GM12864 (cell line): ENCODE measurements around the gene CGB1.

Source experiments
- DNase-seq: peaks from one replicate; pipeline ENCODE4 v3.0.0-alpha.2; 2011; ENCODE audit warnings: low read depth
- H3K4me3 ChIP-seq: 2 replicates; pipeline ENCODE4 v1.5.1; 2011; ENCODE audit warnings: mild to moderate bottlenecking, low read depth, low read length, control low read depth
- CTCF ChIP-seq: IDR thresholded peaks from 2 replicates; pipeline ENCODE4 v1.5.1; 2011; ENCODE audit warnings: low read depth, mild to moderate bottlenecking, moderate library complexity, low read length, control low read depth, inconsistent platforms; ENCODE audit errors: missing control alignments

CGB1 gene

DNA sequence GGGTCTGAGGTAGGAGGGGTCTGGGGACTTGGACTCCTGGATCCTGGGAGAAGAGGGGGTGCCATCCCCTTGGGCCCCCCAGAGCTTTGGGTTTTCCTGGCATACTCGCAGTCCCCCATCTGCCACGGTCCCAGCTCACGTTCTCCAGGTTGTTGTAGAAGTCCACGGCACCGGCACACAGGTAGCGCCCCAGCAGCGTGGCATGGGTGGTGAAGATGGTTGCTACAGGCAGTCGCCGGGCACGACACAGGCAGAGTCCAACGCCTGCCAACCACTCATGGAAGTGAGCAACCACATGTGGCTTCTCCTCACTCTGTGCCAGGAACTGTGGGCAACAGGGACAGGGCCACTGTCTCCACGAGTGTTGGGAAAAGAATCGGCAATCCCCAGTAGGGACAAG is 51.0 kb downstream of the CGB1 start:
- no peak for DNase-seq
- TF ChIP-seq CTCF: no peak
- H3K4me3 ChIP-seq: no peak overlapping the region
